Measurements from ENCODE around the gene PRDM1.

DNA sequence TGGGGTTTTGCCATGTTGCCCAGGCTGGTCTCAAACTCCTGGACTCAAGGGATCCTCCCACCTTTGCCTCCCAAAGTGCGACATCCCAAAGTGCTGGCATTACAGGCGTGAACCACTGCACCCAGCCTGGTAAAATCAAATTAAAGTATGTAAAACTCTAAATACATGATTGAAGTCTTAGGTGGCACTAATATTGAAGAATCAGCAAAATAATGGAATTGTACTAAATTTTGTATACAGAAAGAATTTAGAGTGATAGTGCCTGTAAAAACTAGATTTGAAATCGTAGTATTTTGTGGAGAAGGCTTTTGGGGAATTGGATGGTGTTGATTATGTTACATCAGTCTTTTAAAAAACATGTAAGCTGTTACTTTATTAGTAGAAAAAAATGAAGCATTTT, 10.0 kb upstream of the PRDM1 start:
- TF ChIP-seq, protein P1, sequence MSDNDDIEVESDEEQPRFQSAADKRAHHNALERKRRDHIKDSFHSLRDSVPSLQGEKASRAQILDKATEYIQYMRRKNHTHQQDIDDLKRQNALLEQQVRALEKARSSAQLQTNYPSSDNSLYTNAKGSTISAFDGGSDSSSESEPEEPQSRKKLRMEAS (IDR thresholded peaks at IDR 0.05), result no peak
- TF ChIP-seq ZNF788 (CRISPR knock-in tag; IDR thresholded peaks at IDR 0.05; ENCODE audit: borderline replicate concordance), result no peak
- TF ChIP-seq NFIC (IDR thresholded peaks at IDR 0.05; ENCODE audit: low read length), result no peak
- TF ChIP-seq, protein P2, sequence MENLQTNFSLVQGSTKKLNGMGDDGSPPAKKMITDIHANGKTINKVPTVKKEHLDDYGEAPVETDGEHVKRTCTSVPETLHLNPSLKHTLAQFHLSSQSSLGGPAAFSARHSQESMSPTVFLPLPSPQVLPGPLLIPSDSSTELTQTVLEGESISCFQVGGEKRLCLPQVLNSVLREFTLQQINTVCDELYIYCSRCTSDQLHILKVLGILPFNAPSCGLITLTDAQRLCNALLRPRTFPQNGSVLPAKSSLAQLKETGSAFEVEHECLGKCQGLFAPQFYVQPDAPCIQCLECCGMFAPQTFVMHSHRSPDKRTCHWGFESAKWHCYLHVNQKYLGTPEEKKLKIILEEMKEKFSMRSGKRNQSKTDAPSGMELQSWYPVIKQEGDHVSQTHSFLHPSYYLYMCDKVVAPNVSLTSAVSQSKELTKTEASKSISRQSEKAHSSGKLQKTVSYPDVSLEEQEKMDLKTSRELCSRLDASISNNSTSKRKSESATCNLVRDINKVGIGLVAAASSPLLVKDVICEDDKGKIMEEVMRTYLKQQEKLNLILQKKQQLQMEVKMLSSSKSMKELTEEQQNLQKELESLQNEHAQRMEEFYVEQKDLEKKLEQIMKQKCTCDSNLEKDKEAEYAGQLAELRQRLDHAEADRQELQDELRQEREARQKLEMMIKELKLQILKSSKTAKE (CRISPR knock-in tag; IDR thresholded peaks at IDR 0.05; ENCODE audit: borderline replicate concordance), result no peak
- TF ChIP-seq FOXK2 (IDR thresholded peaks at IDR 0.05), result no peak
- no peak for TF ChIP-seq FOXM1 (CRISPR knock-in tag; IDR thresholded peaks at IDR 0.05)
- TF ChIP-seq, protein P3, sequence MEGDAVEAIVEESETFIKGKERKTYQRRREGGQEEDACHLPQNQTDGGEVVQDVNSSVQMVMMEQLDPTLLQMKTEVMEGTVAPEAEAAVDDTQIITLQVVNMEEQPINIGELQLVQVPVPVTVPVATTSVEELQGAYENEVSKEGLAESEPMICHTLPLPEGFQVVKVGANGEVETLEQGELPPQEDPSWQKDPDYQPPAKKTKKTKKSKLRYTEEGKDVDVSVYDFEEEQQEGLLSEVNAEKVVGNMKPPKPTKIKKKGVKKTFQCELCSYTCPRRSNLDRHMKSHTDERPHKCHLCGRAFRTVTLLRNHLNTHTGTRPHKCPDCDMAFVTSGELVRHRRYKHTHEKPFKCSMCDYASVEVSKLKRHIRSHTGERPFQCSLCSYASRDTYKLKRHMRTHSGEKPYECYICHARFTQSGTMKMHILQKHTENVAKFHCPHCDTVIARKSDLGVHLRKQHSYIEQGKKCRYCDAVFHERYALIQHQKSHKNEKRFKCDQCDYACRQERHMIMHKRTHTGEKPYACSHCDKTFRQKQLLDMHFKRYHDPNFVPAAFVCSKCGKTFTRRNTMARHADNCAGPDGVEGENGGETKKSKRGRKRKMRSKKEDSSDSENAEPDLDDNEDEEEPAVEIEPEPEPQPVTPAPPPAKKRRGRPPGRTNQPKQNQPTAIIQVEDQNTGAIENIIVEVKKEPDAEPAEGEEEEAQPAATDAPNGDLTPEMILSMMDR (CRISPR knock-in tag; IDR thresholded peaks at IDR 0.05), result no peak
- no peak for TF ChIP-seq ZNF720 (CRISPR knock-in tag; IDR thresholded peaks at IDR 0.05)
